ENCODE data around the gene PTPA.

PTPA gene

DNA sequence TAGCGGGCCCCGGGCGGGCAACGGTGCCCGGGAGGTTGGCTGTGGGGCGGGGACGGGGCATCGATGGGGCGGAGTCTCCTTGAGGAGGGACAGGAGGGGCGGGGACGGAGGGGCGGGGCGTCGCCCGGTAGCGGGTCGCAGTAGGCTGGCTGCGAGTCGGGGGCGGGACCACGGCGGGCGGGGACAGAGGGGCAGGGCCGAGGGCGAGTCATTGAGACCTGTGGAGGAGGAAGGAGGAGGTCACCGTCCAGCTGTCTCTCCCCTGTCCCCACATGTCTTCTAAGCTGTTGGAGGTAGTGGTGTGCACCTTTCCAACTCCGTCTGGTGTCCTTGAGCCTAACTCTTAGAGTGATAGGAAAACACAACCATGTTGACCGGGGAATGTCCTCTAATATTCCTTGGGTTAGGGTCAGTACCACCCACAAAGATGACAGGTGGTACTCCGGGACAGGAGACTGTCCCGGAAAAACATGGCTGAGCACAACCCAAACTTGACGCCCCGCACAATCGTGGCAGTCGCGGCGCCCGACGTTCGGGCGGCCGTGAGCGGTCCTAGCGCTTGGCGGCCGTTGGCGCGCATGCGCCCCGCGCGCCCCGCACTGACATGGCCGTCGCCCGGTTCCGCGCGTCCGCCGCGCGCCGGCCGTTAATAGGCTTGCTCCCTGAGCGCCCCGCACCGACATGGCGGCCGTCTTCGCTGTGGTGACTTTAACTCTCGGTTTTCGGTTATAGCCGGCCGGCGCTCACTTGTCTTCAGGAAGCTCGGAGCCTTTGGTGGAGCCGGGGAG, at the start of gene PTPA, which contains the start of gene CRAT:
PTPA (plus strand) TSS at position 676 of the 788 bp plus-strand sequence. CDS start 186 bp downstream, outside the sequence.
CRAT (minus strand) TSS at position 54 of the 788 bp plus-strand sequence. CDS start 284 bp downstream, outside the sequence.
- H3K4me3 ChIP-seq (ENCODE audit: control insufficient read depth, low read depth, low read length) = peak within 1 kb of the TSS; percentile 81
- TF ChIP-seq, protein P1, sequence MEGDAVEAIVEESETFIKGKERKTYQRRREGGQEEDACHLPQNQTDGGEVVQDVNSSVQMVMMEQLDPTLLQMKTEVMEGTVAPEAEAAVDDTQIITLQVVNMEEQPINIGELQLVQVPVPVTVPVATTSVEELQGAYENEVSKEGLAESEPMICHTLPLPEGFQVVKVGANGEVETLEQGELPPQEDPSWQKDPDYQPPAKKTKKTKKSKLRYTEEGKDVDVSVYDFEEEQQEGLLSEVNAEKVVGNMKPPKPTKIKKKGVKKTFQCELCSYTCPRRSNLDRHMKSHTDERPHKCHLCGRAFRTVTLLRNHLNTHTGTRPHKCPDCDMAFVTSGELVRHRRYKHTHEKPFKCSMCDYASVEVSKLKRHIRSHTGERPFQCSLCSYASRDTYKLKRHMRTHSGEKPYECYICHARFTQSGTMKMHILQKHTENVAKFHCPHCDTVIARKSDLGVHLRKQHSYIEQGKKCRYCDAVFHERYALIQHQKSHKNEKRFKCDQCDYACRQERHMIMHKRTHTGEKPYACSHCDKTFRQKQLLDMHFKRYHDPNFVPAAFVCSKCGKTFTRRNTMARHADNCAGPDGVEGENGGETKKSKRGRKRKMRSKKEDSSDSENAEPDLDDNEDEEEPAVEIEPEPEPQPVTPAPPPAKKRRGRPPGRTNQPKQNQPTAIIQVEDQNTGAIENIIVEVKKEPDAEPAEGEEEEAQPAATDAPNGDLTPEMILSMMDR (IDR thresholded peaks at IDR 0.05; ENCODE audit: control insufficient read depth, insufficient read depth, low read depth, low read length, missing control alignments) = no peak
- peak; percentile 74 for DNase-seq (ENCODE audit: low read depth)

- H3K4me3 ChIP-seq (ENCODE audit: control insufficient read depth, low read depth, low read length) = no peak overlapping the region
- TF ChIP-seq, protein P1 (IDR thresholded peaks at IDR 0.05; ENCODE audit: control insufficient read depth, insufficient read depth, low read depth, low read length, missing control alignments) = no peak
- DNase-seq (ENCODE audit: low read depth) = no peak
Observed at GRCh38 chr9:129063061-129063460, 48.2 kb upstream of the PTPA start.

GRCh38 chr9:129064499-129064908, 46.7 kb upstream of the PTPA start:
- DNase-seq (ENCODE audit: low read depth) = no peak
- H3K4me3 ChIP-seq (ENCODE audit: control insufficient read depth, low read depth, low read length) = no peak overlapping the region
- TF ChIP-seq, protein P1 (IDR thresholded peaks at IDR 0.05; ENCODE audit: control insufficient read depth, insufficient read depth, low read depth, low read length, missing control alignments) = no peak

GRCh38 chr9:129068110-129068509, 43.1 kb upstream of the PTPA start:
- no peak overlapping the region for H3K4me3 ChIP-seq (ENCODE audit: control insufficient read depth, low read depth, low read length)
- TF ChIP-seq, protein P1 (IDR thresholded peaks at IDR 0.05; ENCODE audit: control insufficient read depth, insufficient read depth, low read depth, low read length, missing control alignments) = no peak
- no peak for DNase-seq (ENCODE audit: low read depth)

GRCh38 chr9:129068990-129069861, 42.0 kb upstream of the PTPA start:
- DNase-seq (ENCODE audit: low read depth) = no peak
- no peak overlapping the region for H3K4me3 ChIP-seq (ENCODE audit: control insufficient read depth, low read depth, low read length)
- TF ChIP-seq, protein P1 (IDR thresholded peaks at IDR 0.05; ENCODE audit: control insufficient read depth, insufficient read depth, low read depth, low read length, missing control alignments) = no peak

GRCh38 chr9:129069862-129070641, 41.2 kb upstream of the PTPA start:
- no peak overlapping the region for H3K4me3 ChIP-seq (ENCODE audit: control insufficient read depth, low read depth, low read length)
- DNase-seq (ENCODE audit: low read depth) = no peak
- TF ChIP-seq, protein P1 (IDR thresholded peaks at IDR 0.05; ENCODE audit: control insufficient read depth, insufficient read depth, low read depth, low read length, missing control alignments) = no peak
